ENCODE results near the gene KRT37. TPM values are rescaled to one million over a fixed set of nuclear protein-coding genes. Genes with fewer than 3 reads are reported as not detected.
A peak's percentile ranks its signal among the peaks of the same experiment; 100 is the strongest.

KRT37 gene
- total RNA-seq, 1 donor from 2014 or later, result 0.99 TPM

Small RNA genes within 50 kb of the gene (small RNA-seq; reads per million reads assigned to genes)
- gene RNU2-32P (ENCODE audit: low replicate concordance), result 0.92 reads per million, percentile 77 among the genes with 10 or more reads in this experiment

Other genes with a start within 250 kb of the KRT37 start
- gene KRTAP4-2, start 246.4 kb downstream of the KRT37 start, total RNA-seq, result 1.1 TPM
- 3.6 TPM for gene KRTAP4-1, start 239.7 kb downstream of the KRT37 start, total RNA-seq
- gene KRTAP9-1, start 234.7 kb downstream of the KRT37 start, total RNA-seq, result not detected
- 6.3 TPM for gene KRTAP9-2, start 197.9 kb downstream of the KRT37 start, total RNA-seq
- 7.3 TPM for gene KRTAP9-3, start 192.1 kb downstream of the KRT37 start, total RNA-seq
- 8.5 TPM for gene KRTAP9-8, start 186.6 kb downstream of the KRT37 start, total RNA-seq
- 6.5 TPM for gene KRTAP9-4, start 174.9 kb downstream of the KRT37 start, total RNA-seq
- 2.6 TPM for gene KRTAP9-9, start 169.2 kb downstream of the KRT37 start, total RNA-seq
- not detected for gene KRTAP9-6, start 159.2 kb downstream of the KRT37 start, total RNA-seq
- not detected for gene KRTAP9-7, start 148.9 kb downstream of the KRT37 start, total RNA-seq
- 0.39 TPM for gene KRTAP29-1, start 121.7 kb downstream of the KRT37 start, total RNA-seq
- 4.5 TPM for gene KRTAP16-1, start 115.3 kb downstream of the KRT37 start, total RNA-seq
- gene KRTAP17-1, start 108.9 kb downstream of the KRT37 start, total RNA-seq, result 7.9 TPM
- 22.0 TPM for gene KRT33A, start 73.8 kb downstream of the KRT37 start, total RNA-seq
- gene KRT33B, start 54.8 kb downstream of the KRT37 start, total RNA-seq, result 7.7 TPM
- 19.5 TPM for gene KRT34, start 42.3 kb downstream of the KRT37 start, total RNA-seq
- gene KRT31, start 27.0 kb downstream of the KRT37 start, total RNA-seq, result 52.1 TPM
- 7.2 TPM for gene KRT38, start 16.4 kb upstream of the KRT37 start, total RNA-seq
- gene KRT32, start 42.8 kb upstream of the KRT37 start, total RNA-seq, result 28.0 TPM
- gene KRT35, start 56.6 kb upstream of the KRT37 start, total RNA-seq, result 31.5 TPM
- gene KRT36, start 65.3 kb upstream of the KRT37 start, total RNA-seq, result 1.9 TPM
- 2.9 TPM for gene KRT13, start 81.0 kb upstream of the KRT37 start, total RNA-seq
- 348 TPM for gene KRT15, start 94.3 kb upstream of the KRT37 start, total RNA-seq
- gene KRT19, start 103.7 kb upstream of the KRT37 start, total RNA-seq, result 75.9 TPM
- gene KRT9, start 147.5 kb upstream of the KRT37 start, total RNA-seq, result 0.79 TPM
- gene KRT14, start 162.3 kb upstream of the KRT37 start, total RNA-seq, result 763 TPM
- 142 TPM for gene KRT16, start 188.2 kb upstream of the KRT37 start, total RNA-seq
- 1,205 TPM for gene KRT17, start 200.0 kb upstream of the KRT37 start, total RNA-seq

Data from skin of body (tissue), 2 donors.